SK-N-MC (cell line): ENCODE results near the gene COL16A1.

ENCODE experiments used
- EZH2 ChIP-seq: fragments of 200-600 bp; sonication (generic); IDR thresholded peaks from one replicate; pipeline ENCODE4 v1.6.1; 2017; ENCODE audit warnings: antibody characterized with exemption
- FOXP2 ChIP-seq: optimal IDR thresholded peaks from 2 replicates; pipeline ENCODE3; 2011; ENCODE audit warnings: mild to moderate bottlenecking, moderate library complexity; ENCODE audit not compliant: insufficient read depth; ENCODE audit errors: extremely low read length, control extremely low read depth
- POLR2AphosphoS5 ChIP-seq: IDR thresholded peaks from 2 replicates; pipeline ENCODE4 v1.6.1; 2012; ENCODE audit warnings: mild to moderate bottlenecking, low read depth, low read length, borderline replicate concordance

- TF ChIP-seq POLR2AphosphoS5: no peak
- no peak for TF ChIP-seq EZH2
- TF ChIP-seq FOXP2: no peak
Measured at GRCh38 chr1:31706384-31707058, 2.7 kb upstream of the COL16A1 start.
